Measurements from ENCODE around the gene RABGAP1. TPM values are rescaled to one million over a fixed set of nuclear protein-coding genes. Genes with fewer than 3 reads are reported as not detected.

Gene RABGAP1
- polyA plus RNA-seq, 1 donor from 2014 or later = 67.8 TPM

DNA sequence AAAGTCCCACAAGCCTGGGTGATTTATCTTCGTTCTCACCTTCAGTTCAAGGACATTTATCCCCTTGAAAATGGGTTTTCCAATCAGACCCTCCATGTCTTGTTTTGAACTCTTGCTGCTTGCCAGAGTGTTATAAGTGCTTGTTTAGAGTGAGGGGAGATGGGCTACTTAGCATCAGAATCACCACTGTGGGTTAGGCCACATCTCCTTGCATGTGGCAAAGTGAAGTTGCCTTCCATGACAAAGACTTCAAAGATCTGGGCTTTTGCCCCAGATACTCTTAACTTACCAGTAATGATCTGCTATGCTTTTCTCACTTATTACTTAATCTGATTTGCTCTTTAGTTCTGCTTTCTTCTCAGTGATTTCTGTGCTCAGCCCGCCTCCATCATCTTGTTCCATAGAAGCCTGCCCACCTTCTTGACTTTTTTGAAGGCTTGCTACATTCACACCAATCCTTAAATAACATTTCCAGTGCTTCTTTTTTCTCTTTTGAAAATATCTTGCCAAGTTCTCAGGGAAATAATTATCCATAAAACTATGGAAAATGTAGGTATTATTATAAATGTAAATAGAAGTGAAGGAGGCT lies 131.7 kb downstream of the RABGAP1 start:
- Histone ChIP-seq H3K36me3 (ENCODE audit: insufficient read depth, low read length) (peaks cover 3% of the 10 kb centered on the region), H3K4me3 (ENCODE audit: low read length) (no peak overlapping the region), H3K9me2 (ENCODE audit: insufficient read depth, low read length) (no peaks in the 10 kb centered on the region), H3K9me3 (ENCODE audit: low read length) (no peaks in the 10 kb centered on the region), H3K9ac (ENCODE audit: low read length) (no peak overlapping the region), H3K27ac (ENCODE audit: low read length) (no peak overlapping the region), H2AFZ (ENCODE audit: low read depth, low read length) (no peak overlapping the region), H3K79me2 (replicated peaks; ENCODE audit: insufficient read depth, low read length) (no peaks in the 10 kb centered on the region), H3K27me3 (ENCODE audit: insufficient read depth, low read depth, low read length) (no peaks in the 10 kb centered on the region), H3F3A (ENCODE audit: insufficient read depth, low read length, poor library complexity, severe bottlenecking) (peaks cover 3% of the 10 kb centered on the region), H3K4me2 (ENCODE audit: low read length) (no peak overlapping the region), H4K20me1 (ENCODE audit: insufficient read depth) (no peaks in the 10 kb centered on the region)
- TF ChIP-seq, protein P1, sequence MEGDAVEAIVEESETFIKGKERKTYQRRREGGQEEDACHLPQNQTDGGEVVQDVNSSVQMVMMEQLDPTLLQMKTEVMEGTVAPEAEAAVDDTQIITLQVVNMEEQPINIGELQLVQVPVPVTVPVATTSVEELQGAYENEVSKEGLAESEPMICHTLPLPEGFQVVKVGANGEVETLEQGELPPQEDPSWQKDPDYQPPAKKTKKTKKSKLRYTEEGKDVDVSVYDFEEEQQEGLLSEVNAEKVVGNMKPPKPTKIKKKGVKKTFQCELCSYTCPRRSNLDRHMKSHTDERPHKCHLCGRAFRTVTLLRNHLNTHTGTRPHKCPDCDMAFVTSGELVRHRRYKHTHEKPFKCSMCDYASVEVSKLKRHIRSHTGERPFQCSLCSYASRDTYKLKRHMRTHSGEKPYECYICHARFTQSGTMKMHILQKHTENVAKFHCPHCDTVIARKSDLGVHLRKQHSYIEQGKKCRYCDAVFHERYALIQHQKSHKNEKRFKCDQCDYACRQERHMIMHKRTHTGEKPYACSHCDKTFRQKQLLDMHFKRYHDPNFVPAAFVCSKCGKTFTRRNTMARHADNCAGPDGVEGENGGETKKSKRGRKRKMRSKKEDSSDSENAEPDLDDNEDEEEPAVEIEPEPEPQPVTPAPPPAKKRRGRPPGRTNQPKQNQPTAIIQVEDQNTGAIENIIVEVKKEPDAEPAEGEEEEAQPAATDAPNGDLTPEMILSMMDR (IDR thresholded peaks at IDR 0.05; ENCODE audit: poor library complexity, severe bottlenecking) = no peak
- no peak for TF ChIP-seq TAF1 (IDR thresholded peaks at IDR 0.05; ENCODE audit: low read depth)
- TF ChIP-seq SMC3 (conservative IDR thresholded peaks at IDR 0.05; ENCODE audit: poor library complexity) = no peak
- no peak for TF ChIP-seq POLR2AphosphoS5 (IDR thresholded peaks at IDR 0.05)
- no peak for TF ChIP-seq RAD21 (conservative IDR thresholded peaks at IDR 0.05)
- TF ChIP-seq EZH2 (IDR thresholded peaks at IDR 0.05; ENCODE audit: borderline replicate concordance, insufficient read depth, low read length, poor library complexity, severe bottlenecking) = no peak
- no peak for TF ChIP-seq MXI1 (conservative IDR thresholded peaks at IDR 0.05; ENCODE audit: poor library complexity, severe bottlenecking)
- no peak for TF ChIP-seq EP300 (conservative IDR thresholded peaks at IDR 0.05; ENCODE audit: poor library complexity, severe bottlenecking)
- TF ChIP-seq, protein P2, sequence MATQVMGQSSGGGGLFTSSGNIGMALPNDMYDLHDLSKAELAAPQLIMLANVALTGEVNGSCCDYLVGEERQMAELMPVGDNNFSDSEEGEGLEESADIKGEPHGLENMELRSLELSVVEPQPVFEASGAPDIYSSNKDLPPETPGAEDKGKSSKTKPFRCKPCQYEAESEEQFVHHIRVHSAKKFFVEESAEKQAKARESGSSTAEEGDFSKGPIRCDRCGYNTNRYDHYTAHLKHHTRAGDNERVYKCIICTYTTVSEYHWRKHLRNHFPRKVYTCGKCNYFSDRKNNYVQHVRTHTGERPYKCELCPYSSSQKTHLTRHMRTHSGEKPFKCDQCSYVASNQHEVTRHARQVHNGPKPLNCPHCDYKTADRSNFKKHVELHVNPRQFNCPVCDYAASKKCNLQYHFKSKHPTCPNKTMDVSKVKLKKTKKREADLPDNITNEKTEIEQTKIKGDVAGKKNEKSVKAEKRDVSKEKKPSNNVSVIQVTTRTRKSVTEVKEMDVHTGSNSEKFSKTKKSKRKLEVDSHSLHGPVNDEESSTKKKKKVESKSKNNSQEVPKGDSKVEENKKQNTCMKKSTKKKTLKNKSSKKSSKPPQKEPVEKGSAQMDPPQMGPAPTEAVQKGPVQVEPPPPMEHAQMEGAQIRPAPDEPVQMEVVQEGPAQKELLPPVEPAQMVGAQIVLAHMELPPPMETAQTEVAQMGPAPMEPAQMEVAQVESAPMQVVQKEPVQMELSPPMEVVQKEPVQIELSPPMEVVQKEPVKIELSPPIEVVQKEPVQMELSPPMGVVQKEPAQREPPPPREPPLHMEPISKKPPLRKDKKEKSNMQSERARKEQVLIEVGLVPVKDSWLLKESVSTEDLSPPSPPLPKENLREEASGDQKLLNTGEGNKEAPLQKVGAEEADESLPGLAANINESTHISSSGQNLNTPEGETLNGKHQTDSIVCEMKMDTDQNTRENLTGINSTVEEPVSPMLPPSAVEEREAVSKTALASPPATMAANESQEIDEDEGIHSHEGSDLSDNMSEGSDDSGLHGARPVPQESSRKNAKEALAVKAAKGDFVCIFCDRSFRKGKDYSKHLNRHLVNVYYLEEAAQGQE (IDR thresholded peaks at IDR 0.05; ENCODE audit: borderline replicate concordance) = no peak

DNA sequence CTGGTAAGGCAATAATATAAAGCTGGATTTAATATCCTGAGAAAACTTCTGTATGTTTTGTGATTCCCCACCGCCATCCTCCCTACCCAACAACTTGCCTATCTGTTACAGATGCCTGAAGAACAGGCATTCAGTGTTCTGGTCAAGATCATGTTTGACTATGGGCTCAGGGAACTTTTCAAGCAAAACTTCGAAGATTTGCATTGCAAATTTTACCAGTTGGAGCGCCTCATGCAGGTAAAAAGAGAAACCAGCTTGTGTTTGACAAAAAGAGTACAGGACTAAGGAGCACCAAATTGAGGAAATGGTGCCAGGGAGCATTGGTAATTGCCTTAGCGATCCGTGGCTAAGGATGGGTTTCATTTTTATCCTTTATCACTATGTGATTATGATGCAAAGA lies 132.6 kb downstream of the RABGAP1 start:
- TF ChIP-seq, protein P1 (IDR thresholded peaks at IDR 0.05; ENCODE audit: poor library complexity, severe bottlenecking) = no peak
- TF ChIP-seq EP300 (conservative IDR thresholded peaks at IDR 0.05; ENCODE audit: poor library complexity, severe bottlenecking) (no peak), EZH2 (IDR thresholded peaks at IDR 0.05; ENCODE audit: borderline replicate concordance, insufficient read depth, low read length, poor library complexity, severe bottlenecking) (no peak)
- Histone ChIP-seq H3K9ac (ENCODE audit: low read length) (no peak overlapping the region), H3K4me3 (ENCODE audit: low read length) (no peak overlapping the region), H3K27me3 (ENCODE audit: insufficient read depth, low read depth, low read length) (no peaks in the 10 kb centered on the region), H3F3A (ENCODE audit: insufficient read depth, low read length, poor library complexity, severe bottlenecking) (peaks cover 3% of the 10 kb centered on the region), H3K9me2 (ENCODE audit: insufficient read depth, low read length) (no peaks in the 10 kb centered on the region), H3K27ac (ENCODE audit: low read length) (no peak overlapping the region), H2AFZ (ENCODE audit: low read depth, low read length) (no peak overlapping the region), H4K20me1 (ENCODE audit: insufficient read depth) (no peaks in the 10 kb centered on the region), H3K36me3 (ENCODE audit: insufficient read depth, low read length) (peaks cover 3% of the 10 kb centered on the region), H3K9me3 (ENCODE audit: low read length) (no peaks in the 10 kb centered on the region), H3K79me2 (replicated peaks; ENCODE audit: insufficient read depth, low read length) (no peaks in the 10 kb centered on the region), H3K4me2 (ENCODE audit: low read length) (no peak overlapping the region)

All from neural cell (in vitro differentiated cells).